Globus pallidus (tissue), 1 donor: ENCODE results near the gene KCNK13.
"Not testable (repeated sequence)": the region's sequence is repeated elsewhere in the genome, so short reads cannot be mapped to it uniquely, and the experiment has no call there.

Source experiments
- DNase-seq: peaks from one replicate; pipeline ENCODE4 v3.0.0-alpha.2; 2015; ENCODE audit warnings: low spot score

The KCNK13 gene

GRCh38 chr14:90060965-90061684 lies 669 bp upstream of the KCNK13 start:
- no peak for DNase-seq

DNA sequence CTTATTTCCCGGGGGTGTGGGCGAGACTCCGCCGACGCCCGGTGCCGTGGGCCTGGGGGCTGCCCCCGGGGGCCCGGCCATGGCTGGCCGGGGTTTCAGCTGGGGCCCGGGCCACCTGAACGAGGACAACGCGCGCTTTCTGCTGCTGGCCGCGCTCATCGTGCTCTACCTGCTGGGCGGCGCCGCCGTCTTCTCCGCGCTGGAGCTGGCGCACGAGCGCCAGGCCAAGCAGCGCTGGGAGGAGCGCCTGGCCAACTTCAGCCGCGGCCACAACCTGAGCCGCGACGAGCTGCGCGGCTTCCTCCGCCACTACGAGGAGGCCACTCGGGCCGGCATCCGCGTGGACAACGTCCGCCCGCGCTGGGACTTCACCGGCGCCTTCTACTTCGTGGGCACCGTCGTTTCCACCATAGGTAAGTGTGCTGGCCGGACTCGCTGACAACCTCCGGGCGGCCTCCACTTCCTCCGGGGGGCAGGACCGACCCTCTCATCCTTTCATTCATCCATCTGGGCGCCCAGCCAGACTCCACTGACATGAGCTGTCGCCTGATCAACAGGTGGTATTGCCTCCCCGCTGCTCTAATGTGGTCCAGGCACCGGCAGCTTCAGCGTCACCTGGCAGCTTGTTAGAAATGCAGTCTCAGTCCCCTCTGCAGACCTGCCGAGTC lies 467 bp downstream of the KCNK13 start:
- DNase-seq = no peak

- DNase-seq = peak; percentile 11
Observed at GRCh38 chr14:90062822-90063539, 1.2 kb downstream of the KCNK13 start.

DNA sequence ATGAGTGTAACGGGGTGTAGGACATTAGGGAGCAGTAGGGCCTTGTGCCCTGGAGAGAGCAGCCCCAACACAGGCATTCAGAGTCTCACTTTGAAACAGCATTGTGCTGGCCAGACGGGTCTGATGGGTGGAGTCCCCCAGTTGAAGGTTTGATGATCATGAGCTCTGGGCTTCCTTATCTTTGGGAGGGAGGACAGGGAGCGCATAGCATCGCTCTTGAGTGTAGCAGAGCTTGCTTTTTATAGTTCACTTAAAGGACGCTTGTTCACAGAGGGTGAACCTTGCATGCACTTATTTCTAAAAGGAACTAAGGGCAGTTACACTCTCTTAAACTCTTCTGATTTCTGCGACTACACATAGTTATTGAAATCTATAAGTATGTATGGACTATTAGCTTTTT lies 10.6 kb downstream of the KCNK13 start:
- no peak for DNase-seq

GRCh38 chr14:90079576-90079975 lies 17.8 kb downstream of the KCNK13 start:
- DNase-seq = no peak

- DNase-seq = peak; percentile 67
Observed at GRCh38 chr14:90087433-90087832, 25.6 kb downstream of the KCNK13 start.

DNA sequence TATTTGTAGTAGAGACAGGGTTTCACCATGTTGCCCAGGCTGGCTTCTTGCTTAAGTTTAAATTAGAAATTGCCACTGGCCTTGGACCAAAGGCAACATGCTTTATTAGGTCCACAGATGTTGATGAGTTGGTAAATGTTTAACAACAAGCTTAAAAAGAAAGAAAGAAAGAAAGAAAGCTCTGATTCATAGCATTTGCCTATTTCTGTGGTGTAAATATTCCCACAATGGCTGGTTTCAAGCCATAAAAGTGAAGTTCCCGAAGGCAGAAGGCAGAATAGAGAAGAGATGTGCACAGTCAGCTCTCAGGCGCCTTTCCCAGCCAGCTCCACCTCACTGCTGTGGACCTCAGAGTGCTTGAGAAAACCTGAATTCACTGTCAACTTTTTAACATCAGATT lies 26.4 kb downstream of the KCNK13 start:
- DNase-seq = no peak

- not testable (repeated sequence) for DNase-seq
Observed at GRCh38 chr14:90089486-90089885, 27.7 kb downstream of the KCNK13 start.

- DNase-seq = no peak
Observed at GRCh38 chr14:90091393-90091792, 29.6 kb downstream of the KCNK13 start.

DNA sequence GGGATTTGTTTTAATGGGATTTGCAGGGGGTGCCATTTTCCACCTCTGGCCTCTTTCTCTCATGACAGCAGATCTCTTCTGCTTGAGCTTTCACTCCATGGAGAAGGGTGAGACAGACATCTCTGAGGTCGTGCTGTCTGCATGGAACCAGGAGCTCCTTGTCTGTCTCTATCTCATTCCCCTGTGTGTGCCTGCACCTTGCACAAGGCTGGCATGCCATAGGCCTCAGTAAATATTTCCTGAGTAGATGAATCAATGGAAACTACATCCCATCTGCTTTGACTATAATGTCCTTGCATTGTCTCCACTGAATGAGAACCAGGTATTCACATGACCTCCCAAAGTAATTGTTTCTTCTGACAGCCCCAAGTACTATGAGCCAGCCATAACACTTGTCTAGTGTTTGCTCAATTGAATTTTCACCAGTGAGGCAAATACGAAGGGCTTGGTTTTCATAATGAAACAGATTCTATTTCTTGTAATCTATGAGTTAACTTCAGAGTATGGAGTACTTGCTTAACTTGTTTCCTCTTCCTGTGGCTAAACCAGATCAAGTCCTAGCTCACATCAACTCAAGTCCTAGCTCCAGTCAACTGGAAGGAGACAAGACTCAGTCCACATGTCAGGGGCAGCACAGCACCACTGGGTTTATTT lies 32.3 kb downstream of the KCNK13 start:
- DNase-seq = no peak

- no peak for DNase-seq
Observed at GRCh38 chr14:90095096-90095495, 33.3 kb downstream of the KCNK13 start.

- DNase-seq = no peak
Observed at GRCh38 chr14:90096566-90096965, 34.8 kb downstream of the KCNK13 start.

GRCh38 chr14:90103808-90104207 lies 42.0 kb downstream of the KCNK13 start:
- no peak for DNase-seq

- no peak for DNase-seq
Observed at GRCh38 chr14:90105756-90106155, 44.0 kb downstream of the KCNK13 start.

- DNase-seq = peak; percentile 19
Observed at GRCh38 chr14:90107789-90108188, 46.0 kb downstream of the KCNK13 start.

DNA sequence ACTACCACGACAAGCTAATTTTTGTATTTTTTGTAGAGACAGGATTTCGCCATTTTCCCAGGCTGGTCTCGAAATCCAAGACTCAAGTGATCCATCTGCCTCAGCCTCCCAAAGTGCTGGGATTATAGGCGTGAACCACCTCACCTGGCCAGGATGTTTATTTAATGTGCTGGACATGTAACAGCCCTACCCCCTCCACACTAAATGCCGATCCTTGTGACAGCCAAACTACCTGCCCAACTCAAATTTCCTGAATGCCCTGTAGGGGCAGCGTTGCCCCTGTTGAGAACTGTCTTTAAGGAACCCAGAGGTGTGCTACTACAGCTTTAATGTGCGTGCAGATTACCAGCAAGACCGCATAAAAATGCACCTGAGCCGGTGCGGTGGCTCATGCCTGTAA lies 48.1 kb downstream of the KCNK13 start:
- no peak for DNase-seq

GRCh38 chr14:90111895-90112534 lies 50.2 kb downstream of the KCNK13 start:
- no peak for DNase-seq

- no peak for DNase-seq
Observed at GRCh38 chr14:90114554-90114953, 52.8 kb downstream of the KCNK13 start.

DNA sequence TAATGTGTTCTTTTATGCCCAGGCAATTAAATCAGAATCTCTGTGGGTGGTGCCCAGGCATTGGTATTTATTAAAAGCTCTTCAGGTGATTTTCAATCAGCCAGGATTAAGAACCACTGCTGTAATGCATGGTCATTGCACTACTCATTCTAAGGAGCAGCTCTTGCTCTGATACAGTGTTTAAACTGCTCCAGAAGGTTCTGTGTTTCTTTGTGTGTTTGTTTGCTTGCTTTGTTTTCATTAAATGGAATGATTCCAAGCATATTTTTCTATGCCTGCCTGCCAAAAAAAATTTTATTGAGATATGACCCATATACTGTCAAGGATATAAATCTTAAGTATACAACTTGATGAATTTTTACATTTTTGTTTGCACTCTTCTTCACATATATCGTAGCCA lies 54.0 kb downstream of the KCNK13 start:
- DNase-seq = no peak

GRCh38 chr14:90116444-90116843 lies 54.6 kb downstream of the KCNK13 start:
- DNase-seq = no peak

DNA sequence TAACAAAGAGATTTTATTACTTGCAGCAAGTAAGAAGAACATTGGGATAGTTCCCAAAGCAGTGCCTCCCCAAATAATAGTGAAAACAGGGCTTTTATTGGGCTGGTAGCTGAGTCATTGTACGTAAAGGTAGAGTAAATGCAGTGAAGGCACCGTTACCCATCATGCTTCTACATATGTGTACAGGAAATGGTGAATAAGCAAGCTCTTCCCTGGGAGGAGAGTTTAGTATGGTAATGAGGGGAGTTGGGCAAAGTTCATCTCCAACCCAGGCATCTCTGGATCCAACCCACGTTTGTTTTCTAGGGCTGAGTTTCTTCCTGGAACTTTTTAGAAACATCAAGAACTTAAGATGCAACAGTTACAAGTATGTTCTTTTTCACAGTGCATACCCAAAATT lies 56.2 kb downstream of the KCNK13 start:
- no peak for DNase-seq

GRCh38 chr14:90126260-90126659 lies 64.5 kb downstream of the KCNK13 start:
- no peak for DNase-seq
